Tibial nerve (tissue), 4 donors: ENCODE data around the gene RGS18. TPM values are rescaled to one million over a fixed set of nuclear protein-coding genes. Genes with fewer than 3 reads are reported as not detected.
"Not testable (repeated sequence)": the region's sequence is repeated elsewhere in the genome, so short reads cannot be mapped to it uniquely, and the experiment has no call there.

Experiments
- DNase-seq, 2 donors: peaks; one replicate each; pipeline ENCODE4 v3.0.0-alpha.2; 2019; ENCODE audit warnings: low spot score in 2 of 2
- H3K27ac ChIP-seq, 4 donors: fragments of 200-600 bp; sonication (generic) in 3 of 4; one replicate each; pipeline ENCODE4 v1.5.1; 2017 to 2019; ENCODE audit warnings: mild to moderate bottlenecking in 1 of 4
- H3K27me3 ChIP-seq, 2 donors: fragments of 200-600 bp; sonication (generic) in 1 of 2; one replicate each; pipeline versions ENCODE4 v1.5.1 to v1.6.0; 2017 to 2019
- H3K36me3 ChIP-seq, 3 donors: fragments of 200-600 bp; sonication (generic); one replicate each; pipeline ENCODE4 v1.5.1; 2018 to 2019
- H3K4me1 ChIP-seq, 4 donors: fragments of 200-600 bp; sonication (generic) in 3 of 4; one replicate each; pipeline ENCODE4 v1.5.1; 2017 to 2019
- H3K4me3 ChIP-seq, 4 donors: fragments of 200-600 bp; sonication (generic) in 3 of 4; one replicate each; pipeline ENCODE4 v1.5.1; 2017 to 2019; ENCODE audit warnings: mild to moderate bottlenecking in 1 of 4, moderate library complexity in 1 of 4
- H3K9me3 ChIP-seq, 4 donors: fragments of 200-600 bp; sonication (generic) in 3 of 4; one replicate each; pipeline ENCODE4 v1.5.1; 2017 to 2019
- CTCF ChIP-seq, 5 experiments: fragments of 200-600 bp in 3 of 5; fragments of 450-650 bp in 2 of 5; sonication (generic) in 3 of 5; IDR thresholded peaks; one replicate each; pipeline ENCODE4 v1.5.1; 2016 to 2019; ENCODE audit warnings: antibody characterized with exemption in 5 of 5, mild to moderate bottlenecking in 3 of 5, moderate library complexity in 2 of 5
- EP300 ChIP-seq, 2 donors: sonication (generic); formaldehyde crosslinking; IDR thresholded peaks; one replicate each; pipeline ENCODE4 v1.6.1; 2017; ENCODE audit warnings: antibody characterized with exemption in 2 of 2, mild to moderate bottlenecking in 1 of 2
- POLR2A ChIP-seq, 2 donors: fragments of 450-650 bp; IDR thresholded peaks; one replicate each; pipeline ENCODE4 v1.6.1; 2017; ENCODE audit warnings: antibody characterized with exemption in 2 of 2, mild to moderate bottlenecking in 2 of 2, moderate library complexity in 2 of 2
- WGBS, 2 donors: methylation state at CpG; one replicate each; pipeline ENCODE4 v1.1.5; 2018; 5-methylcytosine and 5-hydroxymethylcytosine counted together
- total RNA-seq, 4 donors: library from RNA; depleted of rRNA; stranded (reverse); fragments of >200 nt; gene quantifications; one replicate each; pipeline ENCODE4 v1.1.0, GENCODE V29; 2016

Gene RGS18
- total RNA-seq, 4 donors from 2014 or later, result 0.42 to 7.2 (median 3.3) TPM

GRCh38 chr1:192161976-192162375, 3.7 kb downstream of the RGS18 start:
- no peak for DNase-seq
- no peaks in the 10 kb centered on the region for H3K9me3 ChIP-seq
- H3K27me3 ChIP-seq, result no peaks in the 10 kb centered on the region
- 87 to 89% methylated on average over 1 of the region's 1 CpG for WGBS, 2 donors
- H3K36me3 ChIP-seq, result no peaks in the 10 kb centered on the region
- no peak overlapping the region for H3K4me3 ChIP-seq
- H3K4me1 ChIP-seq, result no peaks in the 10 kb centered on the region
- no peak for TF ChIP-seq EP300 (IDR thresholded peaks at IDR 0.05)
- no peak for TF ChIP-seq CTCF (IDR thresholded peaks at IDR 0.05)
- TF ChIP-seq POLR2A (IDR thresholded peaks at IDR 0.05), result no peak
- H3K27ac ChIP-seq, result no peak overlapping the region

- Histone ChIP-seq H3K36me3 (no peaks in the 10 kb centered on the region), H3K4me1 (no peaks in the 10 kb centered on the region), H3K27ac (no peak overlapping the region), H3K9me3 (no peaks in the 10 kb centered on the region), H3K27me3 (no peaks in the 10 kb centered on the region), H3K4me3 (no peak overlapping the region)
- no peak for TF ChIP-seq CTCF (IDR thresholded peaks at IDR 0.05)
- no peak for TF ChIP-seq EP300 (IDR thresholded peaks at IDR 0.05)
- no peak for TF ChIP-seq POLR2A (IDR thresholded peaks at IDR 0.05)
- WGBS, 2 donors, result 79 to 88% methylated on average over 5 of the region's 5 CpGs
- no peak for DNase-seq
Measured at GRCh38 chr1:192162376-192162775, 4.1 kb downstream of the RGS18 start.

GRCh38 chr1:192165002-192165401, 6.7 kb downstream of the RGS18 start:
- H3K9me3 ChIP-seq, DNase-seq, H3K36me3 ChIP-seq, H3K4me3 ChIP-seq, H3K27ac ChIP-seq, H3K27me3 ChIP-seq: not testable (repeated sequence)
- WGBS, 2 donors, result 76 to 81% methylated on average over 7 of the region's 7 CpGs
- H3K4me1 ChIP-seq, result peaks cover 0 to 16% (median 0%) of the 10 kb centered on the region in 4 donors

GRCh38 chr1:192167011-192167410, 8.7 kb downstream of the RGS18 start:
- H3K36me3 ChIP-seq, result no peaks in the 10 kb centered on the region
- DNase-seq, result no peak
- H3K9me3 ChIP-seq, result no peaks in the 10 kb centered on the region
- H3K27me3 ChIP-seq, result no peaks in the 10 kb centered on the region
- TF ChIP-seq POLR2A (IDR thresholded peaks at IDR 0.05) (no peak), CTCF (IDR thresholded peaks at IDR 0.05) (no peak), EP300 (IDR thresholded peaks at IDR 0.05) (no peak)
- H3K4me3 ChIP-seq, result no peak overlapping the region
- 78 to 87% methylated on average over 1 of the region's 1 CpG for WGBS, 2 donors
- H3K4me1 ChIP-seq, result peaks cover 0 to 25% (median 0%) of the 10 kb centered on the region in 4 donors
- H3K27ac ChIP-seq, result no peak overlapping the region

- no peaks in the 10 kb centered on the region for H3K27me3 ChIP-seq
- peaks cover 0 to 25% (median 0%) of the 10 kb centered on the region in 4 donors for H3K4me1 ChIP-seq
- no peak overlapping the region for H3K4me3 ChIP-seq
- no peak for DNase-seq
- TF ChIP-seq CTCF (IDR thresholded peaks at IDR 0.05), result no peak
- no peak for TF ChIP-seq EP300 (IDR thresholded peaks at IDR 0.05)
- TF ChIP-seq POLR2A (IDR thresholded peaks at IDR 0.05), result no peak
- no peaks in the 10 kb centered on the region for H3K9me3 ChIP-seq
- no peaks in the 10 kb centered on the region for H3K36me3 ChIP-seq
- no peak overlapping the region for H3K27ac ChIP-seq
- WGBS, 2 donors, result 86 to 93% methylated on average over 3 of the region's 3 CpGs
Measured at GRCh38 chr1:192167911-192168700, 9.8 kb downstream of the RGS18 start.
